ENCODE measurements around the gene MVB12B. TPM values are rescaled to one million over a fixed set of nuclear protein-coding genes. Genes with fewer than 3 reads are reported as not detected.
A peak's percentile ranks its signal among the peaks of the same experiment; 100 is the strongest.

MVB12B gene
- total RNA-seq, 4 donors from 2014 or later: 10.2 to 25.7 (median 14.0) TPM

DNA sequence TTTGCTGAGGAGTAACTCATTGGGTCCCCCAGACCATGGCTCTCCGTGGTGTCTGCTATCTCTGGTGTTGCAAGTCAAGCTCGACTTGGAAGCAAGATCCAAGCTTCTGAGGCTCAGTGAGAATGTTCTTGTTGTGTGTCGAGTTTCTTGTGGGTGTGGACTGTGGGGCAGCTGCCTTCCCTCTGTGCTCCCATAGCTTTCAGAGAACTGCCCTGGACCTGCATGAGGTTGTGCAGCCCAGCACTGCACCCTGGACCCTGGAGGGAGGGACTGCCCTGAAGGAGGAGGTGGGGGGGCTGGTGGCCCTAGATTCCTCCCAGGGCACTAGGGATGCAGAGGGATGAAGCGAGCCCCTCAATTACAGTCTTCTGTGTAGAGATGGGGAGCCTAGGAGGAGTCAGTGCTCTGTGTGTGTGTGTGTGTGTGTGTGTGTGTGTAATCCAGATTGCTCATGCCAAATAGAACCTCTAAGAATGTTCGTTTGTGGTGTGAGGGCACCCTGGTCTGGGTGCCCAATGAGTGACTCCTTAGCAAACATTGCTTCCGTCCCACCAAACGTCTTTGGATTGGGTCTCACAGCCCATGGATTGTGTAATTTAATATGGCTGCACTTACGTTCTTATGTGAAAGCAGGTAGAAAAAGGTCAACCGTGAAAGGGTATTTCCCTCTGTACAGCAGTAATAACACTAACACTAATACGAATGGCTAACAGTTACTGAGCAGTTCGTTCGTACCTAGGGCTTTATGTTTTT, 143.8 kb downstream of the MVB12B start:
- Histone ChIP-seq H3K4me1 (peaks cover 67% of the 10 kb centered on the region), H3K36me3 (no peaks in the 10 kb centered on the region), H3K4me3 (no peak overlapping the region), H3K27me3 (no peaks in the 10 kb centered on the region), H3K9me3 (no peaks in the 10 kb centered on the region), H3K27ac (peak overlapping the region; percentile 66)
- 71% methylated on average over 12 of the region's 12 CpGs for WGBS
- no peak for TF ChIP-seq POLR2A (IDR thresholded peaks at IDR 0.05)
- no peak for TF ChIP-seq POLR2AphosphoS5 (IDR thresholded peaks at IDR 0.05)
- TF ChIP-seq EP300 (IDR thresholded peaks at IDR 0.05): no peak
- TF ChIP-seq, protein P1, sequence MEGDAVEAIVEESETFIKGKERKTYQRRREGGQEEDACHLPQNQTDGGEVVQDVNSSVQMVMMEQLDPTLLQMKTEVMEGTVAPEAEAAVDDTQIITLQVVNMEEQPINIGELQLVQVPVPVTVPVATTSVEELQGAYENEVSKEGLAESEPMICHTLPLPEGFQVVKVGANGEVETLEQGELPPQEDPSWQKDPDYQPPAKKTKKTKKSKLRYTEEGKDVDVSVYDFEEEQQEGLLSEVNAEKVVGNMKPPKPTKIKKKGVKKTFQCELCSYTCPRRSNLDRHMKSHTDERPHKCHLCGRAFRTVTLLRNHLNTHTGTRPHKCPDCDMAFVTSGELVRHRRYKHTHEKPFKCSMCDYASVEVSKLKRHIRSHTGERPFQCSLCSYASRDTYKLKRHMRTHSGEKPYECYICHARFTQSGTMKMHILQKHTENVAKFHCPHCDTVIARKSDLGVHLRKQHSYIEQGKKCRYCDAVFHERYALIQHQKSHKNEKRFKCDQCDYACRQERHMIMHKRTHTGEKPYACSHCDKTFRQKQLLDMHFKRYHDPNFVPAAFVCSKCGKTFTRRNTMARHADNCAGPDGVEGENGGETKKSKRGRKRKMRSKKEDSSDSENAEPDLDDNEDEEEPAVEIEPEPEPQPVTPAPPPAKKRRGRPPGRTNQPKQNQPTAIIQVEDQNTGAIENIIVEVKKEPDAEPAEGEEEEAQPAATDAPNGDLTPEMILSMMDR (IDR thresholded peaks at IDR 0.05): no peak
- peak in 1 of 2 donors; percentile 47 for DNase-seq (ENCODE audit: low spot score in 2 of 2)

- Histone ChIP-seq H3K4me1 (peaks cover 67% of the 10 kb centered on the region), H3K36me3 (no peaks in the 10 kb centered on the region), H3K9me3 (no peaks in the 10 kb centered on the region), H3K4me3 (no peak overlapping the region), H3K27me3 (no peaks in the 10 kb centered on the region), H3K27ac (peak overlapping the region; percentile 66)
- 71% methylated on average over 17 of the region's 17 CpGs for WGBS
- no peak for TF ChIP-seq EP300 (IDR thresholded peaks at IDR 0.05)
- peak in 2 of 3 donors; percentile 32 to 57 for TF ChIP-seq POLR2AphosphoS5 (IDR thresholded peaks at IDR 0.05)
- peak; percentile 88 to 89 for DNase-seq (ENCODE audit: low spot score in 2 of 2)
These were observed 144.5 kb downstream of the MVB12B start for GRCh38 chr9:126471084-126471624.

DNA sequence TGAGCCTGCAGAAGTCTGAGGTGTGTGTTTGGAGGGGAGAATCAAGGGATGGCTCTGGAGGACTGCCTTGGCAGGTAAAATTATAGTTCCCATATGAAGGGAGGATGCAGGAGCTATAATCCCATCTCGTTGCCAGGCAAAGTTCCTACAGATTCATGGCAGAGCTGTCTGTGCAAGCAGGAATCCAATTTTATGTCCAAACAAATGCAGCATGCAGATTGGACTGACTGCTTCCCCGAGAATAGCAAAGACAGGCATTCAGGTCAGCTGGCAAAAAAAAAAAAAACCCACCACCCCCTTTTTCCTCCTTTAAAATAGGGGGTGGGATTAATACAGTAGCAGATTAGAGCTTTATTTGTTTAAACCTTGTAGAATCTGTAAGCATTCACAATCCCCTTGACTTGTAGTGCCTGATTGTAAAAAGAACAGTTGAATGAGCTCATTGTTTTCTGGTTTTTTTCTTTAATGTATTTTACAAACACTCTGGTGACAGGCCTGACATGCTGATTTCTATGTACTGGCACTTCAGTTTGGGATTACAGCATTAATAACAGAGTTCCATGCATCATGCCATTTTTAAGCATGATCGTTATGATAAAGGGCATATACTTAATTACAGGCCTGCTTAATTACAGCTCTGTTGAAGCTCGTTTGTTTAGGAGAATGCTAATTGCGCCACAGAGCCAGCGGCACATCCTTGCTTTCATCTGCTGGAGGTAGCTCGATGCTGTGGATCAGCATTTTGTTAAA, 145.7 kb downstream of the MVB12B start:
- no peak for TF ChIP-seq POLR2AphosphoS5 (IDR thresholded peaks at IDR 0.05)
- TF ChIP-seq EP300 (IDR thresholded peaks at IDR 0.05): no peak
- no peak for TF ChIP-seq POLR2A (IDR thresholded peaks at IDR 0.05)
- TF ChIP-seq, protein P1 (IDR thresholded peaks at IDR 0.05): no peak
- WGBS: 74% methylated on average over 7 of the region's 7 CpGs
- Histone ChIP-seq H3K27me3 (no peaks in the 10 kb centered on the region), H3K27ac (no peak overlapping the region), H3K4me1 (peaks cover 65% of the 10 kb centered on the region), H3K9me3 (no peaks in the 10 kb centered on the region), H3K36me3 (no peaks in the 10 kb centered on the region), H3K4me3 (no peak overlapping the region)
- no peak for DNase-seq (ENCODE audit: low spot score in 2 of 2)

GRCh38 chr9:126472948-126473298, 146.3 kb downstream of the MVB12B start:
- WGBS: 86% methylated on average over 3 of the region's 3 CpGs
- no peaks in the 10 kb centered on the region for H3K36me3 ChIP-seq
- no peak overlapping the region for H3K4me3 ChIP-seq
- peaks cover 62% of the 10 kb centered on the region for H3K4me1 ChIP-seq
- no peak overlapping the region for H3K27ac ChIP-seq
- TF ChIP-seq EP300 (IDR thresholded peaks at IDR 0.05): no peak
- TF ChIP-seq POLR2A (IDR thresholded peaks at IDR 0.05): no peak
- TF ChIP-seq POLR2AphosphoS5 (IDR thresholded peaks at IDR 0.05): no peak
- TF ChIP-seq, protein P1 (IDR thresholded peaks at IDR 0.05): no peak
- H3K27me3 ChIP-seq: no peaks in the 10 kb centered on the region
- no peaks in the 10 kb centered on the region for H3K9me3 ChIP-seq
- no peak for DNase-seq (ENCODE audit: low spot score in 2 of 2)

- WGBS: 82% methylated on average over 7 of the region's 7 CpGs
- no peak for DNase-seq (ENCODE audit: low spot score in 2 of 2)
These were observed 147.7 kb downstream of the MVB12B start for GRCh38 chr9:126474206-126474765.

More at GRCh38 chr9:126474206-126474765, 147.7 kb downstream of the MVB12B start:
- Histone ChIP-seq H3K27me3 (no peaks in the 10 kb centered on the region), H3K9me3 (no peaks in the 10 kb centered on the region), H3K36me3 (no peaks in the 10 kb centered on the region), H3K4me3 (no peak overlapping the region), H3K27ac (no peak overlapping the region), H3K4me1 (peaks cover 49% of the 10 kb centered on the region)
- TF ChIP-seq POLR2A (IDR thresholded peaks at IDR 0.05) (no peak), EP300 (IDR thresholded peaks at IDR 0.05) (no peak), POLR2AphosphoS5 (IDR thresholded peaks at IDR 0.05) (no peak)
- TF ChIP-seq, protein P1 (IDR thresholded peaks at IDR 0.05): no peak
